GM21529 (cell line): ENCODE measurements around the gene SPRR2F.
"Not testable (repeated sequence)": the region's sequence is repeated elsewhere in the genome, so short reads cannot be mapped to it uniquely, and the experiment has no call there.

Source experiments
- ATAC-seq: cut with Tn5 transposase; IDR thresholded peaks from one replicate; pipeline ENCODE4 v1.9.1; 2021; ENCODE audit not compliant: unreplicated experiment

Gene SPRR2F

GRCh38 chr1:153113416-153113815, at the start of gene SPRR2F:
SPRR2F (minus strand) TSS chr1:153113516; CDS start chr1:153112733, 783 bp downstream.
- no peak for ATAC-seq

- no peak for ATAC-seq
Measured at GRCh38 chr1:153155541-153155940, 42.2 kb upstream of the SPRR2F start.

DNA sequence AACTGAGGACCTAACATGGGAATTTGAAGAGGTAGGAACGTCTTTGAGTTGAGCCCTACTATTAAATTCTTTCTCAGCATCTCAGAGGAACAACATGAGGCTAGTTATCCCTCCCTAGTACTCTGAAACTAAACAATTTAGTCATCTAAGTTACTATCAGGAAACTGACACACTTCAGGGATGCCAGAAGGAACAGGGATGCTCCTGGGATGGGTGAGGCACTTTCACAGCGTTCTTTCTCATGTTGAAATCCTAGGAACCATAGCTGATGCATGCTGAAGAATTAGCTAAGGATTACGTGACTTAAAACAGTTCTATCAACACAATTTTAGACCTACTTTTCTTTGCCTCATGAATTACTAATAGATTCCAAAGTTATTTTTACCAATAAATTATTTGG, 39.2 kb upstream of the SPRR2F start:
- no peak for ATAC-seq

DNA sequence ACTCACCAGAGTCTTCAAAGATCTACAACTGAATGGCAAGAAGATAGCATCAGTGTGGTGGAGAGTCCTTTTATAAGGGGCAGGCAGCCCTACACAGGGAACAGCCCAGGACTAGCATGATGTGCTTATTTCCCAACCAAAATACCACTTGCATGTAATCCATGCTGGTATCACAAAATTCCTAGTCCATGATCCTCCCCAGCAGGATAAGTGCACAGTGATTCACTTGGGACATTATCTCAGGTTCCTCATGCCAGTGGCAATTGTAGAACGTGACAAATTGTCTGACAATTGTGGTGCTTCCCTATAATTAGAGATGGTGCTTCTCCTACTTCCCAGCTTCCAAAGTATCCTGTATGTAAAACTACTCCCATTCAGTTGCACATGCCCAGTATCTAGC, 37.5 kb upstream of the SPRR2F start, which contains the start of gene SPRR2G:
Gene SPRR2G (minus strand): TSS at position 45 of the 400 bp plus-strand sequence. CDS start 780 bp downstream, outside the sequence.
- ATAC-seq = no peak

- no peak for ATAC-seq
Measured at GRCh38 chr1:153141377-153141776, 28.1 kb upstream of the SPRR2F start.

- no peak for ATAC-seq
Measured at GRCh38 chr1:153140484-153140883, 27.2 kb upstream of the SPRR2F start.

GRCh38 chr1:153133743-153134142, 20.4 kb upstream of the SPRR2F start:
- ATAC-seq = no peak

- ATAC-seq = no peak
Measured at GRCh38 chr1:153133267-153133666, 20.0 kb upstream of the SPRR2F start.

GRCh38 chr1:153128688-153129087, 15.4 kb upstream of the SPRR2F start:
- ATAC-seq = not testable (repeated sequence)

DNA sequence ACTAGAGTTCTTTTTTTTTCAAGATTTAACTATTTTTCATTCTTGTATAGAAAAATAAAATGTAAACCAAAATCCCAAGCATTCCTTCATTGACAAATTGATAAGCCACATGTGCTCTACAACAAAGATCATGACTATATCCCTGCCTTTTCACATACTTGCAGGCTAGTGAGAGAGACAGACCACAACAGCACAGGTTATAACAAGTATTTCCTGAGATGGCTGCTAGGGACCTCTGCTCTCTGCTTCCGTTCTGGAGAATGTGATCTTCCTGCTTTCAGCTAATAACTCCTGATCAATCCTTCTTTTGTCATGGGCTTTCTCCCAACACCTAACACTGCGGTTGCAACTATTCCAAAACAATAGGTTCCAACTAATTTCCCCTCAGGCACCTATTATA, 14.0 kb upstream of the SPRR2F start:
- no peak for ATAC-seq

- no peak for ATAC-seq
Measured at GRCh38 chr1:153125536-153125935, 12.2 kb upstream of the SPRR2F start.

DNA sequence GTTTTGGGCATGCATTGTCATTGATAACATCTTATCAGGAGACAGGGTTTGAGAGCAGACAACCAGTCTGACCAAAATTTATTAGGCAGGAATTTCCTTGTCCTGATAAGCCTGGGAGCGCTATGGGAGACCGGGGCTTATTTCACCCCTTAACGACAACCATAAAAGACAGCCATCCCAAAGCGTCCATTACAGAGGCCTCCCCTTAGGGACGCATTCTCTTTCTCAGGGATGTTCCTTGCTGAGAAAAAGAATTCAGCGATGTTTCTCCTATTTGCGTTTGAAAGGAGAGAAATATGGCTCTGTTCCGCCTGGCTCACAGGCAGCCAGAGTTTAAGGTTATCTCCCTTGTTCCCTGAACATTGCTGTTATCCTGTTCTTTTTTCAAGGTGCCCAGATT, 10.5 kb upstream of the SPRR2F start:
- not testable (repeated sequence) for ATAC-seq

GRCh38 chr1:153122831-153123421, 9.6 kb upstream of the SPRR2F start:
- no peak for ATAC-seq

DNA sequence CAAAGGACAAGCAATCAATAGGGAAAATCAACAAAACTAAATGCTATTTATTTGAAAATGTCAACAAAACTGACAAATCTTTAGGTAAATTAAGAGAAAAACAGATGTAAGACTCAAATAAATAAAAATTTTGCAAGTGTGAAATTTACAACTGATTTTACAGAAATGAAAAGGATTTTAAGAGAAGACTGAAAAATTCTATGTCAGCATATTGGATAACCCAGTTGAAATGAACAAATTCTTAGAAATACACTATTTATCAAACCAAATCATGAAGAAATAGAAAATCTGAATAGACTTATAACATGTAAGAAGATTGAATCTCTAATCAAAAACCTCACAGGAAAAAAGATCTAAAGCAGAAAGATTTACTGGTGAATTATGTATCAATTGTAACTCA, 7.6 kb upstream of the SPRR2F start:
- no peak for ATAC-seq

DNA sequence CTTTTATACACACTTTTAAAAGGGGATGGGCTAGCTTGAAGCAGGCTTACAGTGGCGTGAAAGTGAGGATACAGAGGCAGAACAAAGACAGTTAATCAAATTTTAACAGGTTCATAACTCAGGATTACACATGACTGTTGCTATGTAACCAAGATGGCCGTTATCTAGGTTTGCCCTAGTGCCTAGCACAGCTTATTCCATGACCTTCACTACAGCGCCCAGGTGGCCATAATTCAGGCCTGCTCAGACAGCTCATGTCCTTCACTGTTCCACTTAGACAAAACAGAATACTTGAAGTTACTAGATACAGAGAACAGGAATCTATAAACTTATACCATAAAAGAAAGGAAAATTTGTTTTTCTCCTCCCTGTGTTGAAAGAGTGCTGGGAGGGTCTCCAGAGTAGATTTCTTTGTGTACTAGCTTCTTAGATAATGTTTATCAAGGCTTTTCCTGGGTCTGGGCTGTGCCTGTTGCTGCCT, 6.2 kb upstream of the SPRR2F start:
- ATAC-seq = no peak

- ATAC-seq = not testable (repeated sequence)
Measured at GRCh38 chr1:153115264-153115663, 1.9 kb upstream of the SPRR2F start.

DNA sequence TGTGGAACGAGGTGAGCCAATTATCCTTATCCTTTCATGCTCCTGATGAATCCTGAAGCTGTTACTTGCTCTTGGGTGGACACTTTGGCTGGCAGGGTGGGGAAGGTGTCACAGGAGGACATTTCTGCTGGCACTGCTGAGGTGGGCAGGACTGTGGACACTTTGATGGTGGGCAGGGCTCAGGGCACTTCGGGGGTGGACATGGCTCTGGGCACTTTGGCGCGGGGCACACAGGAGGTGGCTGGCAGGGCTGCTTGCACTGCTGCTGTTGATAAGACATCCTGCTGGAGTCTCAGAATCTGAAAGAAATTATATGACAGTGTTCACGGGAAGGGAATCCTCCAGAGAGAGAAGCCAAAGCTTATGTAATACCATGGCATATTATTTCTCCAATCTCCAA, 862 bp downstream of the SPRR2F start:
- ATAC-seq = not testable (repeated sequence)

- ATAC-seq = no peak
Measured at GRCh38 chr1:153100245-153100644, 13.1 kb downstream of the SPRR2F start.

DNA sequence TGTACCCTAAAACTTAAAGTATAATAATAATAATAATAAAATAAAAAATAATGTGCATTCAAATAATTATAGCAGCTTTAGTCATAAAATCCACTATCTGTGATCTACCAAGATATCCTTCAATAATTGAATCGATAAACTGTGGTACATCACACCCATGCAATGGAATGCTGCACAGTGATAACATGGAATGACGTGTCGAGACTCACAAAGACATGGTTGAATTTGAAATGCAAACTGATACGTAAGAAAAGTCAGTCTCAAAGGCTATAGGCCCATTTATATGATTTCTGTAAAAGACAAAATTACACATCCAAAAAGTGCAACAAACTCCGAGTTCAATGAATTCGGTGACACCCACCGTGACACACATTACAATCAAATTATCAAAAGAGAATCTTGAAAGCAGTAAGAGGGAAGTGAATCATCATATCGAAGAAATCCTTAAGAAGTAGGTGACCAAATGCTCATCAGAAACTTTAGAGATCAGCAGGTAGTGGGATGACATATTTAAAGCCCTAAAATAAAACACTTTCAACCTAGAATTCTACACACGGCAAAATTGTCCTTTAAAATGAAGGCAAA, 13.8 kb downstream of the SPRR2F start:
- ATAC-seq = no peak

DNA sequence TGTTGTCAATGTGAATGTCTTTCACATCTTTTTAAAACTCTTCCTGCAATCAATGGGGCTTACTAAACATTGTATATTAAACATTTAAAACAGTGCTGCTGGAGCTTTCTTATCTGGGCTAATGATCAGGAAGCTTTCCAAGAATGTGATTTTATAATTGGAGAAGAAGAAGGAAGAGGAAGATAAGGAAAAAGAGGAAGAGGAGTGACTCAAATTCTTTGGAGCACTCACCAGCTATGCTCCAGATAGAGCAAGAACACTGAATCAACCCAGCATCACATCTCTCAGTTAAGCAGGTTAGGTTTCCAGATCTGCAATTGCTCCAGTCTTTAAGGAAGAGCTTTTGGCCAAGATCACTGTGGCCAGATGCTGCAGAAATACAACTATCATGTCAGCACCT, 17.6 kb downstream of the SPRR2F start:
- ATAC-seq = no peak

GRCh38 chr1:153094426-153094825, 18.9 kb downstream of the SPRR2F start, which contains the start of gene SPRR2E:
SPRR2E (minus strand) TSS chr1:153094526; CDS start chr1:153093751, 775 bp downstream.
- no peak for ATAC-seq

DNA sequence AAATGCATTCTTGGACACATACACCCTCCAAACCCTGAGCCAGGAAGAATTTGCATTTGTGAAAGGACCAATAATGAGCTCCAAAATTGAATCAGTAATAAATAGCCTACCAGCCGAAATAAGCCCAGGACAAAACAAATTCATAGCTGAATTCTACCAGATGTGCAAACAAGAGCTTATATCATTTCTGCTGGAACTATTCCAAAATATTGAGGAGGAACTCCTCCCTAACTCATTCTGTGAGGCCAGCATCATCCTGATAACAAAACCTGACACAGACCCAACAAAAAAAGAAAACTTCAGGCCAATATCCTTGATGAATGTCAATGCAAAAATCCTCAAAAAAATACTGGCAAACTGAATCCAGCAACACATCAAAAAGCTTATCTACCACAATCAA, 25.7 kb downstream of the SPRR2F start:
- ATAC-seq = no peak

DNA sequence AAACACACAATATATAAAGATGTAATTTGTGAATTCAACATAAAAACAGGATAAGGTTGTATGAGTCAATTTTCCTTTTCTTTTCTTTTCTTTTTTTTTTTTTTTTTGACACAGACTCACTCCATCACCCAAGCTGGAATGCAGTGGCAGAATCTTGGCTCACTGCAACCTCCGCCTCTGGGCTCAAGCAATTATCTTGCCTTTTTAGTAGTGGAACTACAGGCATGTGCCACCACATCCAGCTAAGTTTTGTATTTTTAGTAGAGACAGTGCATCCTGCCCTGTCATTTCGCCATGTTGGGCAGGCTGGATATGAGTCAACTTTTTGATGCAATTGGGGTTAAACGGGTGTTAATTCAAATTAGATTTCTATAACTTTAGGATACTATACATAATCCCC, 31.6 kb downstream of the SPRR2F start:
- no peak for ATAC-seq
